Daoy (cell line): ENCODE measurements around the gene SYNE1. TPM values are rescaled to one million over a fixed set of nuclear protein-coding genes. Genes with fewer than 3 reads are reported as not detected.
"Not testable (repeated sequence)": the region's sequence is repeated elsewhere in the genome, so short reads cannot be mapped to it uniquely, and the experiment has no call there.

Source experiments
- DNase-seq: peaks from one replicate; pipeline ENCODE4 v3.0.0-alpha.2; 2015; ENCODE audit warnings: low read depth
- total RNA-seq: library from RNA; depleted of rRNA; stranded (reverse); fragments of >200 nt; shearing (Covaris generic); gene quantifications from 2 replicates; pipeline ENCODE4 v1.2.3, GENCODE V29; 2014

The SYNE1 gene
- total RNA-seq, 1 experiment from 2014 or later = 8.7 TPM

DNA sequence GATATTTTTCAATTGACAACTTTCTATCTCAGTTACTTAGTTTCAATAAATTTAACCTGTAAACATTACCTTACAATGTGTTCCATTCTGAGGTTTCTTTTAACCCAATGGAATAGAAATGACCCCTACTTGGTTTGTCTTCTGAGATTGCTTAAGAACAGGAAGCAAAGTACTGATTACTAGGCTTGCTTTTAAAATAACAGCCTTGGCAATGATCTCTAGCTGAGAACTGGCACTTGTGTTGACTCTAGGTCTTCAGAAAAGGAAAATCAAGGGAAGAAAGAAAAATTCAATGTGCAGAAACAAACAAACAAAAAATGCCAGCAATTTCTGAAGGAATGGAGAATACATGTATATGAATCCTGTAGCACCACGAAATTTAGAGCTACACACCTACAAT is 66.1 kb downstream of the SYNE1 start:
- no peak for DNase-seq

DNA sequence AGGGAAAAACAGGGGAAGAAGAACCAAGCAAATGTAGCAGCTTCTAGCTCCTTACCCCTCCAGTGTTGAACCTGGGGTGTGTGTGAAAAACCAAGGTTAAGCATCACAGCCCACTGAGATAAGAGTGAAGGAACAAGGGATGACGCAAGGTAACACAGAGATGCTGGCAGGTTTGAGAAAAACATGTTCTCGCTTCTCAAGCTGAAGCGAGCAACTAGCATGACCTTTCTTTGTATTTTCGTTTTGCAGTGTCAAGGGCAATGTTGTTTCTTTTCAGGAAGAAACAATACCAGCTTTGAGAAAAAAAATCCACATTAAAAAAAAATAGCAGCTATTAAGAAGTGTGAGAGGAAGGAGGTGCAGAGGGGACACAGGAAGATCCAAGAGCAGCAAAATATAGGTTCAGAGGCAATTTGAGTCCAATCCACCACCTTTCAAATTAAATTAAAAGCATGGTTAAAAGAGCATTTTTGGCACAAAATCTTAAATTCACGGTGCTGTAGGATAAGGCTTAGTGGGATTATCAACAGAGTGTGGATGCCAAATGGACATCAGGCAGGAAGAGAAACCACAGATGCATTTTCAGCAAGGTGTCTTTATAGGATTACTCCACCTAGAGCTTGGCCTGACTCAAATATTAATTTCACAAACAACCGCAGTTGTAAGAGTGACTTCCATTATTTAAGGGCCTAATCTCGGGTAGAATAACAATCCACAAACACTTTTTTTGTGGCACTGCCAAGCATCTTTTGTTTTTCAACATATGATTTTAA is 70.9 kb downstream of the SYNE1 start:
- no peak for DNase-seq

DNA sequence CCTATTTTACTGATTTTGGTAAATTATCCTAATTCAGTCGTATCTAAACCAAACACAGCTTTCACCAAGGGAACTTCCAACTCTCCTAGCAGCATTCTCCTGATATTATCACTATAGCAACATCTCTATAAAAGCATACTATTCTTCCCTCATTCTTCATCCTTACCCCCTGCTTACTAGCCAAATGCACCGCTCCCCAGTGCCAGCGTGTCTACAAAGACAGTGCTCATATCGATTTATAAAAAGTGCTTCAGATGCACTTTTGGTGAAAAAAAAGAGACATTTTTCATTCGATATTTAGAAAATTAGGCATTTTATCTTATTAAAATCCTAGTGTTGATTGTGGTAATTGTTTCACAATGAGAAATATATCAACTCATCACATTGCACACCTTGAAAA is 74.0 kb downstream of the SYNE1 start:
- no peak for DNase-seq

DNA sequence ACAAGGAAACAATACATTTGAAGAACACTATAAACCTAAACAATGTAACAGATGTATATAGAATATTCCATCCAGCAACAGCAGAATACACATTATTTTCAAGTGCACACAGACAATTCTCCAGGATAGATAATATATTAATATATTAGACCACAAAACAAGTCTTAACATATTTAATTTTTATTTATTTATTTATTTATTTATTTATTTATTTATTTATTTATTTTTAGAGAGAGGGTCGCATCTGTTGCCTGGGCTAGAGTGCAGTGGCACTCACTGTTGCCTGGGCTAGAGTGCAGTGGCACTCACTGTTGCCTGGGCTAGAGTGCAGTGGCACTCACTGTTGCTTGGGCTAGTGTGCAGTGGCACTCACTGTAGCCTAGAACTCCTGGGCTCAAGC is 78.4 kb downstream of the SYNE1 start:
- not testable (repeated sequence) for DNase-seq

DNA sequence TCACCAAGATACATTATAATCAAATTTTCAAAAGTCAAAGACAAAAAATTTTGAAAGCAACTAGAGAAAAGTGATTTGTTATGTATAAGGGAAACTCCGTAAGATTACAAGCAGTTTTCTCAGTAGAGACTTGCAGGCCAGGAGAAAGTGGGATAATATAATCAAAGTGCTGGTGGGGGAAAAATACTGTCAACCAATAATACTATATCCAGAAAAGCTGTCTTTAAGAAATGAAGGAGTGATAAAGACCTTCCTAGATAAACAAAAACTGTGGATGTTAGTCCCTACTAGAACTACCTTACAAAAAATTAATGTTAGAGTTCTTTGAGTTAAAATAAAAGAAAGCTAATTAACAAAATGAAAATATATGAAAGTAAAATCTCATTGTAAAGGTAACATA is 79.7 kb downstream of the SYNE1 start:
- DNase-seq = no peak

DNA sequence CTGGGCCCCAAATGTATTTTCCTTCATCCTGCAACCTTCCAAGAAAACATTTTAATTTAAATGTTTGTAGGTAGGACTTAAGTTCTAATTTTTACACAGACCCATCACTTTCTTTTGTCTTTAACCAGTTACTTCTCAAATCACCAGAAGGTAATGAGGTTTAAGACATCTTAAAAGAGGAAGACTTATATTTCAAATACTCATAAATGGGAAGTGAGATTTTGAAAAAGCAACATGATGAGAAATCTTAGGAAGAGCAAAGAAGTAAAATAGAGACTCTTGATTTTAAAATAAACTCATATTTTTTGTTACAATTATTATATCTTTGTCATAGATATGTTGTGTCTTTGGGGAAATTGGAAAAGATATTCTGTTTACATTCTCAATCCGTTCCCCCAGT is 82.3 kb downstream of the SYNE1 start:
- DNase-seq = no peak

DNA sequence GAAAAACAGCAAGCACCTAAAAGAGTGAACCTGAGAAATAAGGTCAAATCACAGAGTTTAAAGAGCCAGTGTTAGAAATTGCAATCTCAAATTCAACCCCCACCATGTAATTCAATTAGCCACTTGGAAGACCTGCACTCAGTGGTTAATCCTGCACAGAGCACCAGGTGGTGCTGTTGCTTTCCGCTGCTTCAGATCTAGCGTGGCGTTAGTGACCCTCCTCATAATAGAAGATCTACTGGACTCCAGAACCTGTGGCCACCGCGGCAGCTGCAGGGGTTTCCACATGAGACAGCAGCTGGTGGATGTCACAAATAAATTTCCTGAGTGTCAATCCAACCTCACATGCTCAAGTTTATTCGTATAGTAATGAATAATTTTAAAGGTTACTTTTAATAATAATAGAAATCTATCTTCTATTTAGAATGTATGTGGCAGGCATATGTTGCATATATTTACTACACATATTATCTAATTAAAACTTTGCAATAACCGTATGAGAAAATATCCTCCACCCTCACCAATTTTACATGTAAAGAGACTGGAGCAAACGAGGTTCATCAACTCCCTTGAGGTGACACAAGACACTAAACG is 84.4 kb downstream of the SYNE1 start:
- peak; percentile 41 for DNase-seq

DNA sequence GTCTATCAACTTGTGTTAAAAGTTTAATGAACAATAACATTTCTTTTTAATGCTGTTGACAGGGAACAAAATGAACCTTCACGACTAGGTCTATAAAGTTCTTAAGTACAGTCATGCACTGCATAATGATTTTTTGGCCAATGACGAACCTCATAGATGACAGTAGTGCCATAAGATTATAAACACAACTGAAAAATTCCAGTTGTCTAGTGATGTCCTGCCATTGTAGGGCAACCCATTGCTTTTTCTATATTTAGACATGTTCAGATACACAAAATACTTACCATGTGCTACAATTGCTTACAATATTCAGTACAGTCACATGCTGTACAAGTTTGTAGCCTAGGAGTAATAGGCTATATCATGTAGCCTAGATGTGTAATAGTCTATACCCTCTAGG is 93.6 kb downstream of the SYNE1 start:
- DNase-seq = no peak

DNA sequence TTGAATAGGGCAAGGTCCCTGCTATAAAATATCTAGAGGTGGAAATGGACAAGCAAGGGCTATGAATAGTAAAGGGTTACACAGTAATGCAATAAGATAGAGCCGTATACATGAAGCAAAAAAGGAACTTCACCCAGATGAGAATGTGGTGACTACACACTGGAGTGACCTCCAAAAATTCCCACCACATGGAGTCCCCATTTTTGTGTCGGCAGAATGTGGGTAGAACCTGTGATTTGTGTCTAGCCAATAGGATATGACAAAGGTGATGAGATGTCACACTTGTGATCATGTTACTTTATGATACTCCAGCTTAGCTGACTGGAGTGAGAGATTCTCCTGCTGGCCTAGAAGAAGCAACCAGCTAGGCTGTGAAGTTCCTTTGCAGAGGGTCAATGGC is 96.8 kb downstream of the SYNE1 start:
- DNase-seq = no peak

DNA sequence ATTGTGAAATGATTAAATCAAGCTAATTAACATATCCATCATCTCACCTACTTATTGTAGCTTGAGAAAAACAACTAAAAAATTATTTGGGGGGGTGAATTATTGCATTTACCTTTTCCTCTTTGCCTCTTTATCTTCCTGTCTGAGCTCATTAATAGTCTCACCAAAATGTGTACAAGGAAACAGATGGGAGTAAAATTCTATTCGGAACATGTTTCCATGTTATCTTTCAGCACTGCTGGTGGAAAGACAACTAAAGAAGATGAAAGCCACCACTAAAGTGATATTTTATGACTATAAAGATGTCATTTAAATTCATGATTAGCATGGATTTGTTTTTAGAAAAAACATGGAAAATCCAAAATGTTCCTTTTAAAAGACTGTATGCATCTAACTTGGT is 102.6 kb downstream of the SYNE1 start:
- DNase-seq = no peak

DNA sequence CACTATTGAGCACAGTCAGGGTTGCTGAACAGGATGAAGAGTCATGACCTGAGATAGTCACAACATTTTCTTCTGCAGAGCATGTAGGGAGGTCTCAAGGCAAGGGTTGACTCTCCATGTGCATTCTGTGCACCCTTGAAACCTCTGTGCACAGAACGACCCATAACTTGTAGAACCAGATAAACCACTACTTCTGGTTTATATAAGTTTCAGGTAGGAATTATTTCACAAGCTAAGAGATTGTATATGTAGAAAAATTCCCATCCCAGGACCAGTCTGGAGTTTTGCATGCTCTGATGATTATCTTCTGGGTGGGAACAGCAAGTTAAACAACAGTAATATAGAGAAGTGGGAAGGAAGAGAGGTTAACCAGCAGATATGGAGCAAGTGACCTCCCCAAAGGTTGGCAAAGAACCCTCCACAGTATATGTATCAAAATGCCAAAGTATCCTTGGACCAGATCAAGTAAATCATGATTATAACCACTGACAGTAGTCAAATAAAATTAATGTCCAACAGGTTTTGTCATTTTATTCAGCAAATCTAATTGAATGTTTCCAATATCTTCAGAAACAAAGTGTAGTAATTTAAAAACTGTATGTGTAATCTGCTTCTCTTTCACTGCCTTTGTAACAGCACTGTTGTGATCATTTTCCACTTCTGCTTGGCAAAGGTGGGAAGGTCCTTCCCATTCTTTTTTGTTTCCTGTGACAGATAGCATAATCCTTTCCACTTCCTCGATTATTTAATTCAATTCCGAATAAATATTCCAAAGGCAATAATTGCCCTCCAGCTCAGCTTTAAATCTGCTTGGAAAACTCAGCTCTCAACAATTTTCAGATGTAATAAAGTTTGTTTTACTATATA is 104.4 kb downstream of the SYNE1 start:
- DNase-seq = no peak

DNA sequence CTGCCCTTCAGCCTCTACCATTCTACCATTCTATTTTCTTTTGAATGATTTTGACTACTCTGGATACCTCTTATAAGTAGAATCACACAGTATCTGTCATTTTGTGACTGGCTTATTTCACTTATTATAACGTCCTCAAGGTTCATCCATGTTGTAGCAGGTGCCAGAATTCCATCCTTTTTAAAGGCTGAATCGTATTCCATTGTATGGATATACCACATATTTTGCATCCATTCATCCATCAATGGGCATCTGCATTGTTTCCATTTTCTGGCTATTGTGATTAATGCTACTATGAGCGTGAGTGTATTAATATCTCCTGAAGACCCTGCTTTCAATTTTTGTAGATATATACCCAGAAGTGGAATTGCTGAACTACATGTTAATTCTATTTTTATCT is 105.5 kb downstream of the SYNE1 start:
- DNase-seq = no peak

DNA sequence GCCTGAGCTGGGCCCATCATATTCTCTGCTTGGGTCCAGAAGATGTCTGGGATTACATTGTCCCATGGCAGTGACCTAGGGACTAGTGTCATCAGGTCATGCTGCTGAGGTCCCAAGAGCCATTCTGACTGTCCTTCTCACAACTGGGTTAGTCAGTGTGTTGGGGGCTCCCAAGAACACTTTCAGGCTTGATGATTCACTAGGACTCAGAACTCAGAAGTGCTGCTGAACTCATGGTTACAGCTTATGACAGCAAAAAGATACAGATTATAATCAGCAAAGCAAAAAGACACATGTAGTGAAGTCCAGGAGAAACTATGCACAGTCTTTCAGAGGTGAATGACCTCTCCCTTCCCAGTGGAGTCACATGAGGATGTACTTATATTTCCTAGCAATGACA is 107.8 kb downstream of the SYNE1 start:
- no peak for DNase-seq

DNA sequence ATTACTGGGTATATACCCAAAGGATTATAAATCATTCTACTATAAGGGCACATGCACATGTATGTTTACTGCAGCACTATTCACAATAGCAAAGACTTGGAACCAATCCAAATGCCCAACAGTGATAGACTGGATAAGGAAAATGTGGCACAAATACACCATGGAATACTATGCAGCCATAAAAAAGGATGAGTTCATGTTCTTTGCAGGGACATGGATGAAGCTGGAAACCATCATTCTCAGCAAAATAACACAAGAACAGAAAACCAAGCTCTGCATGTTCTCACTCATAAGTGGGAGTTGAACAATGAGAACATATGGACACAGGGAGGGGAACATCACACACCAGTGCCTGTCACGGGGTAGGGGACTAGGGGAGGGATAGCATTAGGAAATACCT is 123.0 kb downstream of the SYNE1 start:
- DNase-seq = not testable (repeated sequence)

DNA sequence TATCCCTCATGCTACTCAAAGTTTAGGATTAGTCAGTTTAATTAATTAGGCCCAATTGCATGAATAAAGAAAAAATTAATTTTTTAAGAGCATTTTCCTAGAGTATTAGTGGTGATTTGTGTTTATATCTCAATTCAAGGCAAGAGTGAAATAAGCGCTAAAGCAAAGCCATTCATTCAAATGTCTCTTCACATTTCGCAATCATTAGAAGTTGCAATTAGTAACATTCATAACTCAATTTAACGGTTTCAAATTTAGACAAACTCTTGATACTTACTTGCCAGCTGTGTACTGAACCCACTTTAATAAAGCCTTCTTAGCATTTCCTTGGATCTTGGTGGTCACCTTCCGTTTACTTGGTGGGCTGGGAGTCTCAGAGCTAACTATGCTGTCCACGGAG is 127.2 kb downstream of the SYNE1 start:
- no peak for DNase-seq

DNA sequence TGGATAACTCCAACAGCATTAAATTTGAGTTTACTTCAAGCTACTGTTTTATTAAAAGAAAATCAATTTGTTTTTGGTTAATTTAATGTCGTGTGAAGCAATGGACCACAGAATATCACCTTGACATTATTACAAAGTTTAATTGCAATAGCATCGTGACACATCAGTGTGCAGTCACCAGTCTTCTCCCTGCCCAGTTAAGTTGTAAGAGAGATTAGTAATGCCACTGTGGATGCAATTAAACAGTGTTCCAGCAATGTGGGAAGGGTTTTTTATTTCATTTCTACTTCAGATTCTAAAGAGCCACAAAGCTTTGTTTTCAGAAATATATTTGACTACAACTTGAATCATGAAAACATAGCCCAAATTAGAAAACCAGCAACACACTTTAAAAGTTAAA is 128.7 kb downstream of the SYNE1 start:
- DNase-seq = no peak

DNA sequence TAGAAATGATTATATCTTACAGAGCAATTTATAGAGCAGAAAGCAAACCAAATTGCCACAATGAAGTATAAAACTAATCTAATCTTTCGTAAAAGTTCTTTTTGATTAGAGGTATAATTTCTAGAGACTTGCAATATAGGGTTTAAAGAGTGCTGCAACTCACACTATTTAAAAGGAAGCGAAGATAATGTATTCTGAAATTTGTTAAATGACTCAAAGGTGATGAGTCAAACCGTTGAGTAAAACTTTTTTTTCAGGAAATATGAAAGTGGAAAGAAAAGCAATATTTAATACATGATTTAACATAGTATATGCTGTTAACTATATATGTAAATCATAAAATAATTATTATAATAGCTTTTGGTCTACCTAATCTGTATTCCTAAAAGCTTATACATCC is 133.6 kb downstream of the SYNE1 start:
- DNase-seq = no peak

DNA sequence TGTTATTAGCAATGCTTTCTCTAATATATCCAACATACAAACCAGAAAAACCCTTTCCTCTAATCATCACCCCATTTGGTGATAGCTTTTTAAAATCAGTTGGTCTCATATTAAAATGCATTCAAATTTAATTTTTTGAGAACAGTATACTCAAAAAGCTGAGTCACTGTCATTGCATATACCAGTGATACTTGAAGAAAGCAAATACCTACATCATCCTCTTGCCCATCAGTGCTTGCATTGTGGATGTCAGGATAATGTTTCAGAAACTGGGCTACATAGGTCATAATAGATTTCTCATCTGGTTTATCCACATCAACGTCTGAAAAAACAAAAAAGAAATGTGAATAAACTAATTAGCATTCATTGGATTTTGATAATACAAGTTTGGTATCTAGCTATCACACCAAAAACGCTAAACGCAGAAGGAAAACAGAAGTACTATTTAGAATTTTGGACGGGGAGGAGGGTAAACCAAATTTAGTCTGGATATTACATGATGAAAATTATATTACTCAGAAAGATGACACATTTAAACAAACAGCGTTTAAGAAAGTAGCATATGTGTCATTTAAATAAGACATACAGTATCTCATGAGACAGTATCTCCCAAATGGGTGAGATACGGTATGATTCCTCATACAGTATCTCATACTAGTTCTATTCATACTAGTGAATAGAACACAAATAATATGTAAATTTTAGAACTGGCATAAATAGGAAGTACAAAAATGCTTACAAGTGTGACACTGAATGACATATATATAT is 134.6 kb downstream of the SYNE1 start:
- no peak for DNase-seq

DNA sequence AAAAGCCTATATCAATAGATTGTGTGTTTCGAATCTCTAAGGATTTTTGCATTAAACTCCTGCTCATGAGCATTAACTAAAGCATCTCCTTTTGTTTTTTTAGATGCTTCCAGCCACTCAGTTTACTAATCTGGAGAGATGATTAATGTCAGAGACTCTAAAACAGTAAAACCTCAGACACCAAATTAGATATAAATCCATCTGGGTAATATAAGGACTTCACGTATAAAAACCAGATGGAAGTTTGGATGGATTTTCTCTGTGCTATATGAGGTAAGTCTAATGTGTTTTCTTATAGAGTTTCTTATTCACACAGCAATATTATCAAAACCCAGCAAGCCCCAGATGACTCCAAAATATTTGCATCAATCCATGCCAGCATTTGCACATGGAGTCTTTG is 137.2 kb downstream of the SYNE1 start:
- no peak for DNase-seq

DNA sequence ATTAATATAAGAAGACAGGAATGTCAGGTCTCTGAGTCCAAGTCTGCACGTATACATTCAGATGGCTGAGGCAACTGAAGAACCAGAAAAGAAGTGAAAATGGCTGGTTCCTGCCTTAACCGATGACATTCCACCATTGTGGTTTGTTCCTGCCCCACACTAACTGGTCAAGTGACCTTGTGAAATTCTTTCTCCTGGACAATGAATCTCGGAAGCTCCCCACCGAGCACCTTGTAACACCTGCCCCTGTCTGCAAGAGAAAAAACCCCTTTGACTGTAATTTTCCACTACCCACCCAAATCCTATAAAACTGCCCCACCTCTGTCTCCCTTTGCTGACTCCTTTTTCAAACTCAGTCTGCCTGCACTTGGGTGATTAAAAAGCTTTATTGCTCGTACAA is 140.4 kb downstream of the SYNE1 start:
- no peak for DNase-seq

DNA sequence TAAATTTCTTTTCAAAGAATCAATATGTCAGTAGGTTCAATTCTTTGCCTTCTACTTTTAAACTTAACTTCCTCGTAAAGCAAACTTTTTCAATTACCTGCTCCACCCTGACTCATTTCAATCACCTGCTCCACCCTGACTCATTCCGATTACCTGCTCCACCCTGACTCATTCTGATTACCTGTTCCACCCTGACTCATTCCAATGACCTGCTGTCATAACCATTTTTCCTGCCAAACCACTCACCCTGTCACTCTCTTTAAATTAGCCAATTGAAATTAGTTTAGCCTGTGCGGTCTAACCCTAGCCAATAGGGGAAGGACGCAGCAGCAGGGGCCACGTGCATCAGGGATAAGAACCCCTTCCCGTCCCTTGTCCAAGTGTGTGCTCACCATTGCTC is 141.7 kb downstream of the SYNE1 start:
- not testable (repeated sequence) for DNase-seq

DNA sequence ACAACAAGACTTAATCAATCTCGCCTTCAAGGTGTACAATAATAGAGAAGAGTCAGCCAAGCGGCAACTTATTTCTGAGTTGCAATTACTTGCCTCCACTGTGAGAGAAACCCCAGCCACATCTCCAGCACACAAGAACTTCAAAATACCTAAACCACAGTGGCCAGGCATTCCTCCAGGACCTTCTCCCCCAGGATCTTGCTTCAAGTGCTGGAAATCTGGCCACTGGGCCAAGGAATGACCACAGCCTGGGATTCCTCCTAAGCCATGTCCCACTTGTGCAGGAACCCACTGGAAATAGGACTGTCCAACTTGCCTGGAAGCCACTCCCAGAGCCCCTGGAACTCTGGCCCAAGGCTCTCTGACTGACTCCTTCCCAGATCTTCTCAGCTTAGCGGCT is 144.9 kb downstream of the SYNE1 start:
- DNase-seq = not testable (repeated sequence)
